H9 (cell line): Measurements from ENCODE around the gene KIRREL3. TPM values are rescaled to one million over a fixed set of nuclear protein-coding genes. Genes with fewer than 3 reads are reported as not detected.

Source experiments
- DNase-seq: peaks from one replicate; pipeline ENCODE4 v3.0.0-alpha.2; 2017
- H2AFZ ChIP-seq: one replicate; pipeline ENCODE4 v1.6.1; 2013; ENCODE audit warnings: mild to moderate bottlenecking, low read length, control low read depth, moderate library complexity
- H2AK5ac ChIP-seq: 2 replicates; pipeline ENCODE4 v1.6.1; 2013; ENCODE audit warnings: low read length, control low read depth, mixed read lengths; ENCODE audit not compliant: insufficient read length
- H2BK120ac ChIP-seq: one replicate; pipeline ENCODE4 v1.6.1; 2013; ENCODE audit warnings: low read depth, mild to moderate bottlenecking, low read length, control low read depth, inconsistent platforms; ENCODE audit not compliant: poor library complexity, severe bottlenecking
- H2BK12ac ChIP-seq: 2 replicates; pipeline ENCODE4 v1.6.1; 2013; ENCODE audit warnings: low read length, control low read depth, mixed read lengths, low read depth; ENCODE audit not compliant: insufficient read length
- H2BK15ac ChIP-seq: 2 replicates; pipeline ENCODE4 v1.6.1; 2013; ENCODE audit warnings: low read depth, low read length, control low read depth
- H2BK20ac ChIP-seq: one replicate; pipeline ENCODE4 v1.6.1; 2013; ENCODE audit warnings: low read depth, mild to moderate bottlenecking, low read length, control low read depth, inconsistent platforms; ENCODE audit not compliant: poor library complexity, severe bottlenecking
- H2BK5ac ChIP-seq: 2 replicates; pipeline ENCODE4 v1.6.1; 2013; ENCODE audit warnings: low read length, control low read depth, mixed read lengths; ENCODE audit not compliant: insufficient read length
- H3K14ac ChIP-seq: 2 replicates; pipeline ENCODE4 v1.6.1; 2013; ENCODE audit warnings: low read length, control low read depth; ENCODE audit not compliant: insufficient read depth
- H3K18ac ChIP-seq: 2 replicates; pipeline ENCODE4 v1.6.1; 2013; ENCODE audit warnings: low read depth, mild to moderate bottlenecking, mixed read lengths, low read length, control low read depth; ENCODE audit not compliant: insufficient read length
- H3K23ac ChIP-seq: 2 replicates; pipeline ENCODE4 v1.6.1; 2013; ENCODE audit warnings: low read length, control low read depth, mixed read lengths, low read depth; ENCODE audit not compliant: insufficient read length
- H3K23me2 ChIP-seq: 2 replicates; pipeline ENCODE4 v1.6.1; 2013; ENCODE audit warnings: low read depth, mild to moderate bottlenecking, mixed read lengths, low read length, control low read depth; ENCODE audit not compliant: insufficient read length, poor library complexity, severe bottlenecking
- H3K27ac ChIP-seq: 2 replicates; pipeline ENCODE4 v1.5.1; 2013; ENCODE audit warnings: low read length, control low read depth, mixed read lengths, low read depth; ENCODE audit not compliant: insufficient read length
- H3K27me3 ChIP-seq: 2 replicates; pipeline ENCODE4 v1.6.1; 2013; ENCODE audit warnings: low read length, control low read depth, inconsistent platforms; ENCODE audit not compliant: insufficient read depth
- H3K4ac ChIP-seq: 2 replicates; pipeline ENCODE4 v1.6.1; 2013; ENCODE audit warnings: low read depth, mild to moderate bottlenecking, control low read depth, inconsistent platforms, low read length, moderate library complexity
- H3K4me1 ChIP-seq: 2 replicates; pipeline ENCODE4 v1.6.1; 2013; ENCODE audit warnings: low read length, control low read depth, inconsistent platforms; ENCODE audit not compliant: insufficient read depth
- H3K4me2 ChIP-seq: 2 replicates; pipeline ENCODE4 v1.6.1; 2013; ENCODE audit warnings: low read length, control low read depth, mixed read lengths; ENCODE audit not compliant: insufficient read length, insufficient read depth
- H3K56ac ChIP-seq: 2 replicates; pipeline ENCODE4 v1.6.1; 2013; ENCODE audit warnings: low read depth, mild to moderate bottlenecking, mixed read lengths, low read length, control low read depth; ENCODE audit not compliant: insufficient read length
- H3K79me1 ChIP-seq: 2 replicates; pipeline ENCODE4 v1.6.1; 2013; ENCODE audit warnings: low read depth, mild to moderate bottlenecking, moderate library complexity, low read length, control low read depth, inconsistent platforms; ENCODE audit not compliant: insufficient read depth, poor library complexity, severe bottlenecking
- H3K79me2 ChIP-seq: 2 replicates; pipeline ENCODE4 v1.6.1; 2013; ENCODE audit warnings: low read length, control low read depth, inconsistent platforms; ENCODE audit not compliant: insufficient read depth
- H3K9ac ChIP-seq: 2 replicates; pipeline ENCODE4 v1.6.1; 2013; ENCODE audit warnings: low read length, control low read depth, mixed read lengths; ENCODE audit not compliant: insufficient read length; ENCODE audit errors: extremely low read depth
- H3K9me3 ChIP-seq: one replicate; pipeline ENCODE4 v1.6.1; 2013; ENCODE audit warnings: low read depth, low read length, inconsistent platforms; ENCODE audit not compliant: control insufficient read depth
- H3T11ph ChIP-seq: one replicate; pipeline ENCODE4 v1.6.1; 2013; ENCODE audit warnings: mild to moderate bottlenecking, low read length, control low read depth, inconsistent platforms
- H4K20me1 ChIP-seq: one replicate; pipeline ENCODE4 v1.6.1; 2013; ENCODE audit not compliant: control insufficient read depth, insufficient read length, insufficient read depth
- H4K5ac ChIP-seq: 2 replicates; pipeline ENCODE4 v1.6.1; 2013; ENCODE audit warnings: low read depth, mild to moderate bottlenecking, mixed read lengths, low read length, control low read depth; ENCODE audit not compliant: insufficient read length
- H4K8ac ChIP-seq: replicated peaks from 2 replicates; pipeline ENCODE4 v1.6.1; 2013; ENCODE audit warnings: low read length, control low read depth, mixed read lengths, low read depth; ENCODE audit not compliant: insufficient read length
- H4K91ac ChIP-seq: 2 replicates; pipeline ENCODE4 v1.6.1; 2013; ENCODE audit warnings: low read depth, mild to moderate bottlenecking, moderate library complexity, mixed read lengths, low read length, control low read depth; ENCODE audit not compliant: insufficient read length
- H3K27ac Mint-ChIP-seq, 3 experiments: 2 replicates in 2 of 3; 3 replicates in 1 of 3; pipeline ENCODE4 v1.8.0; 2020 to 2021; ENCODE audit warnings: mixed read lengths in 3 of 3, mild to moderate bottlenecking in 1 of 3, moderate library complexity in 1 of 3
- H3K27me3 Mint-ChIP-seq: 2 replicates; pipeline ENCODE4 v1.8.0; 2021; ENCODE audit warnings: low read depth, mild to moderate bottlenecking, moderate library complexity, mixed read lengths
- H3K36me3 Mint-ChIP-seq, 3 experiments: 2 replicates in 2 of 3; 3 replicates in 1 of 3; pipeline ENCODE4 v1.8.0; 2020 to 2021; ENCODE audit warnings: low read depth in 3 of 3, mixed read lengths in 3 of 3; ENCODE audit not compliant: insufficient read depth in 1 of 3
- H3K4me1 Mint-ChIP-seq, 2 experiments: 2 replicates each; pipeline ENCODE4 v1.8.0; 2020; ENCODE audit warnings: mixed read lengths in 2 of 2
- H3K4me3 Mint-ChIP-seq, 2 experiments: 2 replicates in 1 of 2; 3 replicates in 1 of 2; pipeline ENCODE4 v1.8.0; 2020 to 2021; ENCODE audit warnings: mild to moderate bottlenecking in 2 of 2, mixed read lengths in 2 of 2, moderate library complexity in 1 of 2
- H3K9me3 Mint-ChIP-seq, 2 experiments: 2 replicates in 1 of 2; 3 replicates in 1 of 2; pipeline ENCODE4 v1.8.0; 2020; ENCODE audit warnings: mild to moderate bottlenecking in 2 of 2, mixed read lengths in 2 of 2, moderate library complexity in 1 of 2
- CTCF ChIP-seq: fragments of 200-600 bp; sonication (generic); conservative IDR thresholded peaks from 3 replicates; pipeline ENCODE4 v1.8.0; 2021; ENCODE audit warnings: antibody characterized with exemption, mild to moderate bottlenecking
- WGBS: extraction: QIAGEN DNeasy Blood & Tissue Kit; methylation state at CpG from one replicate; pipeline ENCODE4 v1.1.7; 2013; ENCODE audit warnings: missing lambda C conversion rate, low lambda C conversion rate, mixed read lengths; ENCODE audit not compliant: insufficient read length; ENCODE audit errors: extremely low coverage; 5-methylcytosine and 5-hydroxymethylcytosine counted together
- total RNA-seq: library from RNA; stranded (reverse); gene quantifications from 2 replicates; pipeline ENCODE4 v1.2.1, GENCODE V29; 2021

Gene KIRREL3
- total RNA-seq, 1 experiment from 2014 or later = 0.17 TPM

GRCh38 chr11:126575849-126576248 is 424.7 kb downstream of the KIRREL3 start:
- TF ChIP-seq CTCF = no peak
- no peak overlapping the region for H3K9ac ChIP-seq
- H4K91ac ChIP-seq = no peak overlapping the region
- H2BK12ac ChIP-seq = no peak overlapping the region
- no peak for DNase-seq
- H3K56ac ChIP-seq = no peak overlapping the region
- no peak overlapping the region for H2BK5ac ChIP-seq
- no peak overlapping the region for H3K23ac ChIP-seq
- H4K20me1 ChIP-seq = no peaks in the 10 kb centered on the region
- H2BK20ac ChIP-seq = no peak overlapping the region
- no peak overlapping the region for H3K4me2 ChIP-seq
- no peak overlapping the region for H3K18ac ChIP-seq
- H3K27me3 ChIP-seq = no peaks in the 10 kb centered on the region
- peaks cover 3% of the 10 kb centered on the region for H3K4me1 ChIP-seq
- no peaks in the 10 kb centered on the region for H3K23me2 ChIP-seq
- no peak overlapping the region for H4K5ac ChIP-seq
- WGBS = no CpG with 5 or more reads among the region's 4 CpGs
- no peaks in the 10 kb centered on the region for H3K9me3 ChIP-seq
- no peak overlapping the region for H4K8ac ChIP-seq
- Mint-ChIP-seq H3K27me3 (peaks cover 32% of the 10 kb centered on the region), H3K4me1 (peaks cover 10 to 21% of the 10 kb centered on the region in 2 experiments), H3K9me3 (no peaks in the 10 kb centered on the region), H3K4me3 (no peak overlapping the region), H3K27ac (no peak overlapping the region), H3K36me3 (no peaks in the 10 kb centered on the region)
- H3K14ac ChIP-seq = no peak overlapping the region
- H2AK5ac ChIP-seq = no peak overlapping the region
- no peak overlapping the region for H3K4ac ChIP-seq
- H3K27ac ChIP-seq = no peak overlapping the region
- no peak overlapping the region for H2AFZ ChIP-seq
- no peaks in the 10 kb centered on the region for H3K79me1 ChIP-seq
- H2BK15ac ChIP-seq = no peak overlapping the region
- H2BK120ac ChIP-seq = no peak overlapping the region
- H3T11ph ChIP-seq = no peak overlapping the region
- H3K79me2 ChIP-seq = no peaks in the 10 kb centered on the region
